Femur (tissue), 1 donor: ENCODE data around the gene TUBGCP6.
"Not testable (repeated sequence)": the region's sequence is repeated elsewhere in the genome, so short reads cannot be mapped to it uniquely, and the experiment has no call there.

Experiments used
- DNase-seq: peaks from one replicate; pipeline ENCODE4 v3.0.0-alpha.2; 2017

Gene TUBGCP6

DNA sequence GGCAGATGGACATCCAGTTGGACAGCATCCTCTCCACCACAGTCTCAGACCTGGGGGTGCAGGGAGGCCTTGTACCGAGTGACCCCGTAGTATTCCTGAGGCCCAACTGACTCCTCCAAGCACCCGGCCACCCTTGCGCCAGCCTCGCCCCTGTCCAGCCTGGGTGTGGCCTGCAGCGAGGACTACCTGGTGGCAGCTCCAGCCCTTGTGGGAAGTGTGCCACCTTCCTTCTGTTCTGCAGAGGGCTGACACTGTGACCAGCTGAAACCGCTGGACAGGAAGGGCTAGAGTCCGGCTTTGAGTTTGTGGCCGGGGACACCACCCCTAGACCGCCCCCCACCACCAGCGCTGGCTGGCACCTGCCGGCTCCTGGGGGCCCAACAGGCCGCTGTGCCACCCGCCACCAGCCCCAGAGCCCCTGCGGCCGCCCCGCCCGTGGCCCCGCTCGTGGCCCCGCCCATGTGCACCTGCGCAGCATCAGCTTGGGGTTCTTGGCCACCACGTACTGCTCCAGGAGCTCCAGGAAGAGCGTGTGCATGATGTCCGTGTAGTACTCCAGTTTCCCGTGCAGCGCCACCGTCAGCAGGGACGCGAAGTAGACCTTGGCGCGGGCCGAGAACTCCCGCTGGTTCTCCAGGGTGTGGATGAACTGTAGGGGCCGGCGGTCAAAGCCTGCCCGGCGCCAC, 35.3 kb upstream of the TUBGCP6 start:
- DNase-seq, result no peak

DNA sequence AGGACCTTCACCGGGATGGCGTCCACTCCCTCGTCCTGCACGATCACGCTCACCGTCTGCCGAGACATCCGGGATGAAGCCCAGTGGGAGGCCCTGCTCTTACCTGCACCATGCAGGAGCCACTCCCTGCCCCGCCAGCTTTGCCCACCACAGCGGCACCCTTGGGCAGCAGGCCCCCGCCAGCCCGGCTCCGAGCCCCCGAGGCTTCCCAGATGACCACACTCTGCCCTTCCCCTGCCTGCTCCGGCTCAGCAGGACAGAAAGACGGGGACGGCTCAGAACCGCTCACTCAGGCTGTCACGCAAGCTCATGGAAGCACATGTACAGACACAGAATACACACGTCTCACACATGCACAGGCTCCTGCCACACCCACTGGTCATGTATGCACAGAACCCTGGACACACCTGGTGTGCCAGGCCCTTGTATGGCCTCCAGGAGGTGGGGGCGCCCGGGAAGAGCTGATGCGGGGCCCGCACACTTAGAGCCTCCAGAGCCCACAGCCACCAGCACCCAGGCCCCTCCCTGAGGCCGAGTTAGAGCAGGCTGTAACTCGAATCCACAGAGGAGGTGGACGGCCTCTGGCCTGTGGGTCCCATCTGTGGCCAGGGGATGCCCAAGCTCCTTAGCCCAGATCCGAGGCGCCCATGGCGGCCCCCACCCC, 34.3 kb upstream of the TUBGCP6 start:
- no peak for DNase-seq

DNA sequence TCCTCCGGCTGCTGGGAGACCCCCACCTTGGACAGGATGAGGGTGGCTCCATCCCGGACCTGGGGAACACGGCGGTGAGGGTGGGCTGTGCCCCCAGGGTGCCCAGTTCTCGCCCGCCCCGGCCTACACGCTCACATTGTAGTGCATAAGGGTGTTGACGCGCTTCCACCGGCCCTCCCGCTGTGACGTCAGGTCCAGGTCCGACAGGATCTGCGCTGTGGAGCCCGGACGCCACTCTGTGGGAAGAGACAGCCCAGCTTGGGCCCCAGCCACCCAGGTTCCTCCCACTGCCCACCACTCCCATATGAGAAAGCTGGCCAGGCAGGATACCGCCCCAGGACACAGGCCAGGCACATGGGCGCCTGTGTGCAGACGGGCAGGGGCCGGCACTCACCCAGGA, 33.6 kb upstream of the TUBGCP6 start:
- DNase-seq, result no peak

DNA sequence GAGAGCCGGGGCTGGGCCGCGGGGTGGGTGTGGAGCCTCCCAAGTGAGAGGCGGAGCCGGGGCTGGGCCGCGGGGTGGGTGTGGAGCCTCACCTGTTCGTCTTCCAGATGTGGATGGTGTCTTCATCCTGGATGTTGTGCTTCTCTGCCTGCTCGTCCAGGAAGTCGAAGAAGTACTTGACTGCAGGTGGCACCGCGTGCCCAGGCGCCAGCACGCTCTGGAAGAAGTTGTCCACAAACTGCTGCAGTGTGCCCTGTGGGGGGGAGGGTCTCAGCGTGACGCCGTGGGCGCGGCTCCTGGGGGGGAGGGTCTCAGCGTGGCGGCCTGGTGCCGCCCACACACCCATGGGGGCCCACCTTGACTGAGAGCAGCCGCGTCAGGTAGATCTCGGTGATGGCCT, 32.9 kb upstream of the TUBGCP6 start:
- DNase-seq, result no peak

DNA sequence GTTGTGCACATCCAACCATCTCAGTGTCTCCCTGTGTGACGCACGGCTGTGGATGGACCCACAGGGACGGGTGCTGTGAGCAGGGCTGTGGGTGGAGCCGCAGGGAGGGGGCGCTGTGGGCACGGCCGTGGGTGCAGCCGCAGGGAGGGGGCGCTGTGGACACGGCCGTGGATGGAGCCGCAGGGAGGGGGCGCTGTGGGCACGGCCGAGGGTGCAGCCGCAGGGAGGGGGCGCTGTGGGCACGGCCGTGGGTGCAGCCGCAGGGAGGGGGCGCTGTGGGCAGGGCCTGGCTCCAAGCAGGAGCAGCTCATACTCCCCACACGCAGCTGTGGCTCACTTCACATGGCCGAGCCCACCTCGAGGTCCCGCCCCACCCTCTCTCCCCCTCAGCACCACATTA, 31.3 kb upstream of the TUBGCP6 start:
- DNase-seq, result peak; percentile 67

DNA sequence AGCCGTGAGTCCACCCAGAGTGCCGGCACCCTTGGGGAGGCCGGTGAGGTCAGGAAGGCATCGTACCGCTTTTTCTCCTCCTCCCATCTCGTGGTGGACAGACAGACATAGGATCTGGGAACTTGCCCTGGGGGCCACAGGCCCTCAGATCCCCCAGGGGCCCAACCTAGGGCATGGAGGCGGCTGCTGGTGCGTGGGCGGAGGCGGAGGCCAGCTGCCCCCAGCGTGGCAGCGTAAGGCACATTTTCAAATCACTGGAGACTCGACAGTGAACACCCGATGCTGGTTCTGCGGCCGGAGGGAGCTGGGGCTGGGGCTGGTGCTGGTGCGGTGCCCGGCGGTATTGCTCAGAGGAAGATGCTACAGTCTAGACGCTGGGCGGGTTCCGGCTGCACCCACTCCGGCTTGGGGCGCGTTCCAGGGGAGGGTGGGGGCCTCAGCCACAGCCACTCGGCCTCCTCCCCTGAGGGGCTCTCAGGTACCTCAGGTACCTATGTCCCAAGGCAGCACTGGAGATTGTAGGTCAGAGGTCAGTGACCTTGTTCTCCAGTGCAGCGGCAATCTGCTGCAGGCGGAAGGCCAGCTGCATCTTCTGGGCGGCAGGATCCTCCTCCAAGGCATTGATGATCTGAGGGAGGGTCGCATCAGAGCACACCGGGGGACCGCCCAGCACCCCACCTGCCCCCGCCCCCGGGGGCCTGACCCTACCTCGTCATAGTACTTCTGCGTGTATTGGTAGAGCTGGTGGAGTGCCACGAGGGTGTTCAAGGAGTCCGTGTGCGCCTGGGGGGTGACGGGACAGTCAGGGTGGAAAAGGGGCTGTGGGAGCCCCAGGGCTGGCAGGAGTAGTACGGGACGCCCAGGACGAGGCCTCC, 30.6 kb upstream of the TUBGCP6 start:
- DNase-seq, result no peak

DNA sequence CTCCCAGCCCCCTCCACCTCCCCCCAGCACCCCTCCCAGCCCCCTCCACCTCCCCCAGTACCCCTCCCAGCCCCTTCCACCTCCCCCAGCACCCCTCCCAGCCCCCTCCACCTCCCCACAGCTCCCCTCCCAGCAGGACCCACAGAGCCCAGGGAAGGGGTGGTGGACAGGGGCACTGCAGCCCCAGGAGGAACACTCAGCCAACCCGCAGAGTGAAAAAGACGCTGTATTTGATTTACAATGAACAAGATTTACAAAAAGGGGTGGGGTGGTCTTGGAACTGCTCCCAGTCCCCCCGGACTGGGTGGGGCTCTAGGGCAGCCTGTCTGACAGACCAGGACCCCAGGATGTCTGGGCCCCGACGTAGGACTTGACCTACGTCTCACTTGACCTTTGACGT, 29.9 kb upstream of the TUBGCP6 start:
- DNase-seq, result no peak

DNA sequence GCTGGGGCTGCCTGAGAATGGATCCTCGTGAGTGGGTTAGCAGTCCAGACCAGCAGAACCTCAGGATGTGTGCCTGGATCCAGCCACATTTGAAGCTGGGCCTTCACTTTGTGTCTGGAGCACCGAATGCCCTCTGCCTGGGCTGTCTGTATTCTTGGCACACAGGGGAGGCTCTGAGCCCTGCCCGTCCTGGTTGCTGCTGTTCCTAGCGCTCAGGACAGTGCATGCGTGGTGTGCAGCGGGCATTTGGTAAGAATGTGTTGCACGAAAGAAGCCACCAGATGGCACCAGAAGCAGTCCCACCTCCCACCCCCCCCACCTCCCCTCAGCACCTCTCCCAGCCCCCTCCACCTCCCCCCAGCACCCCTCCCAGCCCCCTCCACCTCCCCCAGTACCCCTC, 29.5 kb upstream of the TUBGCP6 start:
- peak; percentile 67 for DNase-seq

DNA sequence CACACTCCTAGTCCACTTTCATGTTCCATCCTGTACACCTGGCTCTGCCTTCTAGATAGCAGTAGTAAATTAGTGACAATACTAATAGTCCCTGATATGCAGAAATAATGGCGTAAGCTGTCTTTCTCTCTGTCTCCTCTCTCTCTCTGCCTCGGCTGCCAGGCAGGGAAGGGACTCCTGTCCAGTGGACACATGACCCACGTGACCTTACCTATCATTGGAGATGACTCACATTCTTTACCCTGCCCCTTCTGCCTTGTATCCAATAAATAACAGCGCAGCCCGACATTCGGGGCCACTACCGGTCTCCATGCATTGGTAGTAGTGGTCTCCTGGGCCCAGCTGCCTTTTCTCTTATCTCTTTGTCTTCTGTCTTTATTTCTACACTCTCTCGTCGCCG, 29.0 kb upstream of the TUBGCP6 start:
- DNase-seq, result not testable (repeated sequence)

DNA sequence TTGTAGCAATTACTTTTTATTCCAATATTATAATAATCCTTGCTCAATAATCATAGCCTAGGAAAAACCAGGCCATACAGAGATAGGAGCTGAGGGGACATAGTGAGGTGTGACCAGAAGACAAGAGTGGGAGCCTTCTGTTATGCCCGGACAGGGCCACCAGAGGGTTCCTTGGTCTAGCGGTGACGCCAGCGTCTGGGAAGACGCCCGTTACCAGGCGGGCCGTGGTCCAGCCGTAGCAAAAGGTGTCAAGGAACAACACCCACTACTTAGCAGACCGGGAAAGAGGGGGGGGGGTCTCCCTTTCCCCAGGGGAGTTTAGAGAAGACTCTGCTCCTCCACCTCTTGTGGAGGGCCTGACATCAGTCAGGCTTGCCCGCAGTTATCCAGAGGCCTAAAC, 28.5 kb upstream of the TUBGCP6 start:
- not testable (repeated sequence) for DNase-seq

DNA sequence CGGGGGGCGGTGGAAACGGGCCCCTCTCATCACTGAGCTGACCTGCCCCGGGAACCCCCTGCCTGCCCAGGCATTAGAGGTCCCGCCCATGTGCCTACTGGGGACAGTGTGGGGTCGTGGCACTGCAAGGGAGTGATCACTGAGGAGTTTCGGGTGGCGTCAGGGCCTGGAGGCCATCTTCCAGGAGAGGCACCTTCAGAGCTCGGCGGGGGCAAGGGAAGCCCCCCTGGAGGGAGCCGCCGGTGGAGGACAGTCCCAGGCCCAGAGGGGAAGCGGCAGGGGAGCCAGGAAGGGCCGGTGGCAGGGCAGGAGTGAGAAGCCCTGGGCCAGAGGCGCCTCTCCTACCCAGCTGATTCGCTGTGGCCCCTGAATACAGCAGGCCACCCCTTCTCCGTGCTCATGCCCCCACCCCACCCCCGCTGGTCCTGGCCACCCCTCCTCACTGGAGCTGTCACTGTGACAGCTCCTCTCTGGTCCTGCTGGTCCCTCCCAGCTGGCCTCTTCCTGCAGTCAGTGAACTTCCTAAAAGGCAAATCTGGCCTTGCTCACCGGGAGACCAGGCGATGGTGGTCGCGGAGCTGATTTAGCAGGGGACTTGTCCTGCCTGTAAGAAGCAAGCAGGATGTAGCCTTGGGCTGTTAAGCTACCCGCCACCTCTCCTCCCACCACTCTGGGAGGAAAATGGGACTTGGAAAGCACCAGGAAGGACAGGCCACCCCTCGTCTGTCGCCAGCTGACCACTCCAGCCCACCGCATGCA, 27.4 kb upstream of the TUBGCP6 start:
- DNase-seq, result no peak

DNA sequence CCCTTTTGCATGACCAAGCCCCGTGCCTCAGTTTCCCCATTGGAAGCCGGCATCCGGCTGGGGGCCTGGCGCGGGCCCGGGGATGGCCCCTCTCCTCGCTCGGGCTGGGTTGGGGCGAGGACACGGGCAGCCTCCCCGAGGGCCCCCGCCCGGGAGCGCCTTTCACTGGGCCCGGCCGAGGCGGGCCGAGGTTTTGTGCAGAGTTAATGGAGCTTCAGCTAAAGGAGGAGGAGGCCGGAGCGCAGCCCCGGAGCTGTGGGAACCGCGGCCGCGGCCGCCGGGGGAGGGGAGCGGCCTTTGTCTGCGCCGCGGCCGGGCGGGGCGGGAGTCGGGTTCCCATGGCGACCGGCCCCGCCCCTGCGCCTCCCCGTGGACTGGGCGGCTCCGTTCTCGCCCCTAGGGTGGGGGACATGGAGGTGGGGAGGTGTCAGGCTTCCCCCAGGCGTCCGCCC, 26.7 kb upstream of the TUBGCP6 start:
- peak; percentile 65 for DNase-seq

DNA sequence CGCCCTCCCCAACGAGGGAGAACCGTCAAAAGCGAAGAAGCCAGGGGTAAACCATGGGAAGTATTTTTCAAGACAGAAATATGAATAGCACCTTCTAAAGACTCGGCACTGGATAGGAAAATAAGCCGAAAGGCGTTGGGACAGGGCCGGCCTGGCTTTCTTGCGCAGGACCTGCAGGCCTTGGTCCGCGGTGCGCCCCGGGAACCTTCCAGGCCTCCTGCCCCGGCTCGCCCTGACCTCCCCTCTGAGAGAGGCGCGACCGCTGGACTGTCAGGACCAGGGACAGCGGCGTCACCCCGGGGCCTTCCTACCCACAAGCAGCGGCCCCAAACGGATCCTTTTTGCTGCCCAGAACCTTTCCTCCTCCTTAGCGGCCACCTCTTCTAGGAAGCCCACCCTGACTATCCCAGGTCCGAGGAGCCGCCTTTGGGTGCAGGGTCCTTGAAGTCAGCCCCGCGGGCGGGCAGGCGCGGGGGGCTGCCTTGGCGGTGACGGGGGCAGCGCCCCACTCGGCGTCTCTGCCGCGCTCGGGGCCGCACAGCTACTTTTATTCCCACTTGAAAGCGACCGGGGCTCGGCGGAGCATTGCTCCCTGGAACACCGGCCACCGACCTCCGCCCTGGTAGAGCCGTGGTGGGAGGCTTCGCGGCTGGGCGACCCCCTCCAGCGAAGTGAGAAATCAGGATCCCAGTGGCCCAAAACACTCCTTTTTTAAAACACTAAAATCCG, 26.0 kb upstream of the TUBGCP6 start:
- peak; percentile 80 for DNase-seq

DNA sequence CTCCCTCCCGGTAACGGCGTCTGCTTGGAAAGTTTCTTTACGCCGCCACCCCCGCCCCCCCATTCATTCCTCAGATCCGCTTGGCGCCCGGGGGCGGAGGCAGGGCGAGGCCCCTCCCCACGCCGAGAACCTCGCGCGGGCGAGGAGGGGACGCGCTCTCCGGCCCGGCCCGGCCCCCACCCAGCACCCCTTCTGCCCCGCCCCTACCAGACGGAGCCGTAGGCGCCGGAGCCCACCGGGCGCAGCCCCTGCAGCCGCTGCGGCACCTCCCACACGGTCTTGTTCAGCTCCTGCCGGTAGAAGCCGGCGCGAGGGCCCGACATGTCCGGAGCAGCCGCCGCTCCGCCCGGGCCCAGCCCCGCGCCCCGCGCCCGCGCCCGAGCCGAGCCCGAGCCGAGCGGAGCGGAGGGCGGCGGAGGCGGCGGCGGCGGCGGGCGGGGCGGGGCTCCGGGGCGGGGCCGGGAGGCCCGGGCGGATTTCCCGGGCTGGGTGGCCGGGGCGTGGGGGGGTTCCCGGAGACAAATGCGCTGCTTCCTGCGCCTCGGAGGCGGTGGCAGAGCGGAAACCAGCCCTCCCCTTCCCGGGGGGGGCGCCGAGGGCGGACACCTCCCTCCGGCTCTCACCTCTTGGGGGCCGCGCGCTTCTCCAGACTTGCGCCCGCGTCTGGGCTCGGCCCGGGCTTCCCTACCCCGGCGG, 25.3 kb upstream of the TUBGCP6 start, which contains the start of gene MAPK11:
Gene MAPK11, minus strand, starts transcription at position 411 of the 696 bp plus-strand sequence. Its CDS starts 88 bp downstream, at position 323.
- peak; percentile 65 for DNase-seq

DNA sequence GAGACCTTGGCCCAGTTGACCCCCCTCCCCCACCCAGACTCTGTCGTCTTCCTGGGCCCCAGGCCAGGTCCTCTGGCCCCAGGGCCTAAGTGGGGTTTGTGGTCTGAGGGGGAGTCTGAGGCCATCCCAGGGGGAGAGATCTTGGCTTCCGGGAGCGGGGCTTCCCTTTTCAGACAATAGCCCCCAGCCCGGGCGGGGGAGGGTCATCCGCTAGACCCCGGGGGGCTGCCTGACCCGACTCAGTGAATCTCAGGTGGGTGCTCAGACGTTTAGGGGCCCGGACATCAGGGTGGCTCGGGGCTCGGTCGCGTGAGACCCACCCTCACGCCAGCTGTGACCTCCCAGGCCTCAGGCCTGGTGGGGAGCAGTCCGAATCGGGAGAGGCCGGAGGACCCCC, 24.7 kb upstream of the TUBGCP6 start:
- DNase-seq, result no peak

DNA sequence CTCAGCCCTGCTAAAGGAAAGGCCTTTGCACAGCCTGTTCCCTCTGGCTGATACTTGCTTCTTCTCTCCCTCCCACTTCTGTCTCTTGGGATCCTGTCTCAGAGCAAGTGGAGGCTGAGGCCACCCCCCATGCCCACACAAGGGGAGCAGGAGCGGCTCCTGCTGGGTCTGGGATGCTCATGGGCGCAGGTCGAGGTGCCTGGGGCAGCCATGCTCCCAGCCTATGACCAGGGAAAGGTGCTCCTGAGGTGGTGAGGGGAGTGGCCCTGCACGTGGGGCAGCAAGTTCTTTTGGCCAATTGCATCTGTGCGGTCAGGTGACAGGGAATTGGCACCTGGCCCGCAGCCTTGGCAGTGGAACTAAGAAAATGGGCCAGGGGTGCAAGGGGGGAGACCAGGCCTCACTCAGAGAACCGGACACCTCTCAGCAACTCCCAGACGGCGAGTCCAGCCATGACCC, 23.9 kb upstream of the TUBGCP6 start:
- DNase-seq, result no peak

DNA sequence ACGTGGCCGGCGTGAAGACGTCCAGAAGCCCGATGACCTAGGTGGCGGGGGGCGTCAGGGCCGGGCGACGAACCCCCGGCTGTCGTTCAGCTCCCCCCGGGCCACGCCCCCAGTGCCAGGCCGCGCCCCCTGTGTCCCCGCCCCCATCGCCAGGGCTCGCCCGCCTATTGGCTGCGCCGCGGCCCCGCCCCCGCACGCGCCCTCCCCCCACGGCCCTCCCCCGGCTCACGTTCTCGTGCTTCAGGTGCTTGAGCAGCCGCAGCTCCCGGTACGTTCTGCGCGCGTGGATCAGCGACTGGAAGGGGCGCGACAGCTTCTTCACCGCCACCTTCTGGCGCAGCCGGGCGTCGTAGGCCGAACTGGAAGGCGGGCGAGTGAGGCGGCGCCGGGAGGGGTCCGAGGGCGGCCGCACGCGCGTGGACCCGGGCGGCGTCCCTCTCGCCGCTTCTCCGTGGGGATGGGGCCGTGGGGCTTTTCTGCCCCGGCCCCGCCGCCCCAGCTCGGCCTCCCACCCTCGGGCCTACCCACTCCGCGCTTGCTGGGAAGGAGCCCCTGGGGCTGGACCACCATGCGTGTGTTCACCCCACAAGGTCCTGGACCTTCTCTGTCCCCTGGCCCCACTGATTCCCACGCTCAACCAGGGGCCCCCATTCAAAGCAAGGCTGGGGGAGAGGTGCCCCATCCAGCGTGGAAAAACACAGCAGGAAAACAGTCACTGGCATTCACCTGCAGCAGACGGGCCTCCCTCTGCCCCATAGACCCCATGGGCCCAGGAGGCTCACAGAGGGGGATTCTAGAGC, 23.0 kb upstream of the TUBGCP6 start:
- DNase-seq, result peak; percentile 76

DNA sequence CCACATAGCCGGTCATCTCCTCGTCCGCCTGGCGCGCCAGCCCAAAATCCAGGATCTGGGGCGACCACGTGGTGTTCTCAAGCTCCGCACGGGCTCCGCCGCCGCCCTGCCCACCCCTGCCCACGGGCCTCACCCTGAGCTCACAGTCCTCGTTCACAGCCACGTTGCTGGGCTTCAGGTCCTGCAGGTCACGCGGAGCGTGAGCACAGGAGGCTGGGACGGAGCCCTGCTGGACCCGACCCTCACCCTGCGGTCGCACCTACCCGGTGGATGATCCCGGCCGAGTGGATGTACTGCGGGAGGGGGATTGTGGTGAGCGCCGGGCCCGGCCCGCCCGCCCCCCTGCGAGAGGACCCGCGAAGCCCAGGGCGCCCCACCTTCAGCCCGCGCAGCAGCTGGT, 22.2 kb upstream of the TUBGCP6 start:
- DNase-seq, result no peak

DNA sequence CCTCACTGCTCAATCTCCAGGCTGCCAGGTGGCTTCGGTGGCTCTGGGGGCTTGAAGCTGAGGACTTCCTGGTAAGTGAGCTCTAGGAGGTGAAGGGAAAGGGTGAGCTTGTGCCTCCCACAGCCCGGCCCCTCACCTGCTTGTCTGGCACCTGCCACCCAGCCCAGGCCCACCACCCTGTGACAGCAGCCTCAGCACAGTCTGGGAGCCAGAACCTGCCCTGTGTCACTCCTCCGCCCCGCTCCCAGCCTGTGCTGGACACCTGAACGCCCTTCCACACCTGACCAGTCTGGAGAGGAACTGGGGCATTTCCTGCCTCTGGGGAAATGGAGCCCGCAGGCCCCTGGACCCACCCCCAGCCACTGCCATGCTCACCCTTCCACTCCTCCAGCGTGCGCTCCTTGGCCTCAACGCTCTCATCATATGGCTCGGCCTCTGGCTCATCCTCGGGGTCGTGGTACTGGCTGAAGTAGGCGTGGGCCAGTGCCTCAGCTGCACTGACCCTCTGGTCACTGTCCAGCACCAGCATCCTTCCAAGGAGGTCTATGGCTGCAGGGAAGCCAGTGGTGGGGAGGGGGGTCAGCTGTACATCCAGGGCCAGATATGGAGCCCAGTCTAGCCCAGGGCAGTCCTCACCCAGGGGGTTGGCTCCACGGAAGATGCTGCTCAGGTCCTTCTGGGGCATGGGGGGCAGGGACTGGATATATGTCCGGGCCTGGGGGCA, 20.3 kb upstream of the TUBGCP6 start:
- DNase-seq, result no peak
